ENCODE results near the gene SMIM45.

DNA sequence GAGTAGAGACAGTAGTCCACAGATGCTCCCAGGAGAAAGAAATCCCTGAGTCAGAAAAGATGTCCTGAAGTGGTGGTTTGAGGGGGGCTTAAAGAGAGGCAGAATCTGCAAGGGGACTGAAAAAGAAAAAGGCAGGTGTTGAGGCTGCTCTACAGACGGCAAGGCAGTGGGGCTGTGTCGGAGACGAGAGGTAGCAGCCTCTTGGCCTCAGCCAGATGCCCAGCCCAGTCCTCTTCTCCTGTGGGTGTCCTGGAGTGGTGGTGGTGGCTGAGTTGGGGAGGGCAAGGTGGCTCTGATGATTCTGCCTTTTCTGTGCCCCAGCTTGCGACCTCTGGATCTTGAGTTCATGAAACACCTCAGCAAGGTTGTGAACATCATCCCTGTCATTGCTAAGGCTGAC lies 37.3 kb downstream of the SMIM45 start:
- TF ChIP-seq, protein P1, sequence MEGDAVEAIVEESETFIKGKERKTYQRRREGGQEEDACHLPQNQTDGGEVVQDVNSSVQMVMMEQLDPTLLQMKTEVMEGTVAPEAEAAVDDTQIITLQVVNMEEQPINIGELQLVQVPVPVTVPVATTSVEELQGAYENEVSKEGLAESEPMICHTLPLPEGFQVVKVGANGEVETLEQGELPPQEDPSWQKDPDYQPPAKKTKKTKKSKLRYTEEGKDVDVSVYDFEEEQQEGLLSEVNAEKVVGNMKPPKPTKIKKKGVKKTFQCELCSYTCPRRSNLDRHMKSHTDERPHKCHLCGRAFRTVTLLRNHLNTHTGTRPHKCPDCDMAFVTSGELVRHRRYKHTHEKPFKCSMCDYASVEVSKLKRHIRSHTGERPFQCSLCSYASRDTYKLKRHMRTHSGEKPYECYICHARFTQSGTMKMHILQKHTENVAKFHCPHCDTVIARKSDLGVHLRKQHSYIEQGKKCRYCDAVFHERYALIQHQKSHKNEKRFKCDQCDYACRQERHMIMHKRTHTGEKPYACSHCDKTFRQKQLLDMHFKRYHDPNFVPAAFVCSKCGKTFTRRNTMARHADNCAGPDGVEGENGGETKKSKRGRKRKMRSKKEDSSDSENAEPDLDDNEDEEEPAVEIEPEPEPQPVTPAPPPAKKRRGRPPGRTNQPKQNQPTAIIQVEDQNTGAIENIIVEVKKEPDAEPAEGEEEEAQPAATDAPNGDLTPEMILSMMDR (IDR thresholded peaks at IDR 0.05; ENCODE audit: low read length): no peak
- TF ChIP-seq EZH2phosphoT487 (IDR thresholded peaks at IDR 0.05; ENCODE audit: low read length): no peak
